Mesenteric fat pad (tissue), 1 donor: ENCODE measurements around the gene NTN5. TPM values are rescaled to one million over a fixed set of nuclear protein-coding genes. Genes with fewer than 3 reads are reported as not detected.

Experiments
- DNase-seq: peaks from one replicate; pipeline ENCODE4 v3.0.0-alpha.2; 2020; ENCODE audit warnings: low spot score
- total RNA-seq: library from RNA; stranded (reverse); fragmentation: NEBNext Ultra II Directional; extraction: Animal tissue kit (Norgen Biotek cat#: 25700); gene quantifications from one replicate; pipeline ENCODE4 v1.2.1, GENCODE V29; 2021
- donor health status: DM: yes; HTN: yes; CAD: no.

Gene NTN5
- total RNA-seq, 1 donor from 2014 or later, result 0.51 TPM

DNA sequence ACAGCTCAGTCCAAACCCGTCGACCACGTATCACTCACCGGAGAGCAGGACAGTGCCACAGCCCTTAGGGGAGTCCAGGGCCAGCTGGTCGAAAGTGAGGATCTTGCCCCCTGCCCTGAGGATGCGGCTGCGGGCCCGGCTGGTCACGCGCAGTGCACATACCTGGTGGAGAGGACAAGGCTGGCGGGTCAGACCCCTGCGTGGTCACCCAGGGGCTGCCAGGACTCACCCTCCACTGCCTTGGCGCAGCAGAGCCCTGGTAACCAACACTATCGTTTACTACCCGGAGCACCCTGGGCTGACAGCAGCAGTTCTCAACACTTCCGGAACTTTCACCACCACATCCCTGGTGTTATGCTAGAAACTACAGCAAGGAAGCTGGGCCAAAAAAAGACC lies 56.8 kb downstream of the NTN5 start:
- DNase-seq, result no peak

DNA sequence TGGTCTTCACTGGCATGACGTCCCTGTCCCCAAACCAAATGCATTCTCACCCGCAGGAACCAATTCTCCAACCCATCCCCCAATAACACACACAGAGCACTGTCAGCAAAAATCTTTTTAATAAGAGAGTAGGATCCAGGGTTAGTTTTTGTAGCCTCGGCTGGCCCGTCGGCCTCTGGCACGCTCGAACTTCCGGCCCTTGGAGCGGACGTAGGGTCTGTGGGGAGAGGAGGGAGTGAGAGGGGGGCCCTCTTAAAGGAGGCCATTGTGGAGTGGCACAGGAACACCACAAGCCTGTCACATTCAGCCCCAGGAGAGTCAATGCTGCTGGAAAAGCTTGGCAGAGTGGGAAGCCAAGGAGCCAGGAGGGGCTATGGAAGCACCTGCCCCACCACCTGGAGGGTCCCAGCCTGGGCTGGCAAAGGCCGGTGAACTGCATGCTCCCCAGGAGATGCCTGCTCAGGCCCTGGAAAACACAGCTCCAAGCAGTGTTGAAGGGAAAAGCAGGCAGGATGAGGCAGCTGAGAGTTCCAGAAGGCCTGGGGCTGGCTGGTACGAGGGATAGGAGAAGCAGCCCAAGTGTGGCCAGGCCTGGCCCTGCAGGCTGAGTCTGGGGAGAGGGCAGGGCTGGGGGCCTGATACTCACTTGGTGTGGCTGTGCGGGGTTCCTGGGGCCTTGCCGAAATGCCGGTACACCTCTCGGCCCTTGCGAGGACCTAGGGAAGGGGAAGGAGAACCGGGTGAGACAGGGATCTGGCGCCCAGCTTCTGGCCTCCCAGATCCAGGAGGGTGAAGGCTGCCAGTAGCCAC lies 57.4 kb downstream of the NTN5 start:
- no peak for DNase-seq

DNA sequence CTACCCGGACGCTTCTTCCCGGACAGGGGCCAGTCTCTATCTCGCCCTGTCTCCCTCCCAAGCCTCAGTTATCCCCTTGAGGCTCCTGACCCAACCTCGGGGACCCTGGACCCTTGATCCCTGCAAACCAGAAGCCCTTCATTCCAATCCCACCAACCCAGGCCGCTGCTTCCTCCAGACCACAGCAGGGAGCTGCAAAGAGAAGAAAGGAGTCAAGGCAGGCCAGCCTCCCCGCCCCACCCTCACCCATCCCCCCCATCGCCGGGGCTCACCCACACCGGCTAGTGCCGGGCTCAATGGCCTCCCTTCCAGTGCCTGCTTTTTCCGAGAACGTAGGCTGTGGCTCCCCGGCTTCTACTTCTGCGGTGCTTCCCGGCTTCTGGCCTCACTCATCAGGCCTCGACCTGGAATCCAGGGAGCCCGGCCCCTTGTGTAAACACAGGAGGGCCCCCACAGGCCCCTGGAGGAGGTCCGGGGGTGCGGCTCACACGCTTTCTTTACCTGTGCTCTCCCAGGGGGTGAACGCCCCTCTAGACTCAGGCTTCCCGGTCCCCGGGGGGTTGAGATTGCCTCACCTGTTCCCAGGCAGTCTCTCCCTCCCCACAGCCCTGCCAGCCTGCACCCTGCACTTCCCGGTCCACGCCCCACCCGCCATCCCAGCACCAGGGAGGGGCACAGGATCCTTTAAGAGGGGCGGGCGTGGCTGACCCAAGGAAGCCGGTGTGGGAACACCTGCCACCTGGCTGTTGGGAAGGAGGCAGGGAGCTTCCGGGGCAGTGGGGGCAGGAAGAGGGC lies 58.2 kb downstream of the NTN5 start, which contains the start of gene FAM83E:
TSS of gene FAM83E (minus strand) at position 641 of the 795 bp plus-strand sequence. CDS start 1,704 bp downstream, outside the sequence.
- no peak for DNase-seq

DNA sequence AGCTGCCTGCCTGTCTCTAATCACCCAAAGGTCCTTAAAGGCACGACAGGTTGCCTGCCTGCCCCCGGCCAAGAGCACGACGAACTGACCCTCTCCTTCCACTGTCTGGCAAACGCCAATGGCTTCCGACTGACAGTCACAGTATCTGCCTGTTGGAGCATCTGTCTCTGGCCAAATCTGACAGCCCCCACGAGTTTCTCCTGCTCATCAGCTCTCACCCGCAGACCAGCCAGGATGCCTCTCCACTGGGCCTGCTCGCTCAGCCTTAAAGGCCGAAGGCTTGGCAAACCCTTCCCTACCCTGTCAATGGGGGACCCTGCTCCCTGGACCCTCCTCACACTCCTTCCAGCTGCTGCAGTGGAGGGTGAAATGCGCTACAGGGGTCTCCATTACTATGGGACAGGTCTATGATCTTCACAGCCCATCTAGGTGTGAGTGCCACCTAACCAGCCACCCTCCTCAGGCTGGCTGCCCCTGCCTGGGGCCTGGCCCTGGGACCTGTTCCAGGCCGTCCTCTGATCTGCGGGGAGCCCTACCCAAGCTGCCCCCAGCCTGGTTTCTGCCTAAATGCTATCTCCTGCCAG lies 58.9 kb downstream of the NTN5 start:
- no peak for DNase-seq

DNA sequence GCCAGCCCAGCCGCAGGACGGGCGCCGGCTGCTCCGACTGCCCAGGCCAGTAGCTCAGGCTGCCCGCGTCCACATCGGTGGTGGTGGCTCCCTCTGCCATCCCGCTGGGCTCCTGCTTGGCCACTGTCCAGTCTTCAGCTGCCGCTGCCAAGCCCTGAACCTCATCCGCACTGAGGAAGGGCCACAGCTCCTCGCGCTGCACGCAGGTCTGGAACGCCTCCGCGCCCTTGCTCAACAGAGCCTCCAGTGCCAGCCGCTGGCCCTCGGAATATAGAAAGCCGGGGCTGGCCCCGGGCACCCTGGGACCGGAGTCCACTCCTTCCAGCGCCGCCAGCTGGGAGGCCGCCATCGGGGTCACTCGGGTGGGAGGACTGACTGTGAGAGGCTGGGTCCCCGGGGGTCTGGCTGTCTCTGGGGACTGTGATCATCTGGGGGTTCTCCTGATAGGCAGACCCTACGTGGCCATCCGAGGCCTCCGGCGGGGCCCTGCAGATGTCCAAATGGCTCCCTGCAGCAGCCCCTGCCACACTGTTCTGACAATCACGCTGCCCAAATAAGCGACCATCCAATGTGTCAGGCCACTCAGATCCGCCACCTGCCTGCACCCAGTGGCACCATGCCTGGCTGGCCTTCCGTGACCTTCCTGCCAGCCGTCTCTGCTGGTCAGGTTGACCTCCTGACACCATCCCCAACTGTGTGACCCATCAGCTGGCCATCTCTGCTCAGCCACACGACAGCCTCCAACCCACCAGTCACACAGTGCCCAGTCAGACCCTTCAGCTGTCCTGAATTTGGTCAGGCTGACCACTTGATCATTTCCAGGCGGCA lies 59.6 kb downstream of the NTN5 start:
- no peak for DNase-seq

DNA sequence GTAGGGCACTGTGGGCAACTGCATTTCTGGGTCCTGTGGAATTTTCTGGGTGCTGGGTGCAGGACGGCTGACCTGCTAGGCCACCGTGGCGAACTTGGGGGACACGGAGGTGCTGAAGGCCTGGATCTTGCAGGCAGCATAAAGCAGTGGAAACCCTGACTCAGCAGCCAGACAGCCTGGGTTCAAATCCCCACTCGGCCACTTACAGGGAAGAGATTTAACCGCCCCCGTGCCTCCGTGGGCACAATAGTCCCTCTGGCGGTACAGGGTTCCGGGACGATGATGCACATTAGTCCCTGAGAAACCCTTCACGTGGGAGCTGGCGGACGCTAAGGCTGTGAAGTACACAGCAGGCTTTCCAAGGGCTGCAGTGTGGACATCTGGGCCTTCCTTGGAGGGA lies 60.9 kb downstream of the NTN5 start:
- no peak for DNase-seq

Other genes with a start within 250 kb of the NTN5 start
- gene GRWD1, start 227.0 kb downstream of the NTN5 start, total RNA-seq, result 39.0 TPM
- gene KCNJ14, start 217.4 kb downstream of the NTN5 start, total RNA-seq, result 1.0 TPM
- gene CYTH2, start 203.6 kb downstream of the NTN5 start, total RNA-seq, result 34.9 TPM
- gene LMTK3, start 161.2 kb downstream of the NTN5 start, total RNA-seq, result 0.45 TPM
- gene SULT2B1, start 120.8 kb downstream of the NTN5 start, total RNA-seq, result 0.48 TPM
- gene SPACA4, start 66.3 kb downstream of the NTN5 start, total RNA-seq, result not detected
- 0.71 TPM for gene FAM83E, start 57.9 kb downstream of the NTN5 start, total RNA-seq
- 876 TPM for gene RPL18, start 53.8 kb downstream of the NTN5 start, total RNA-seq
- gene SPHK2, start 53.5 kb downstream of the NTN5 start, total RNA-seq, result 14.0 TPM
- gene DBP, start 35.6 kb downstream of the NTN5 start, total RNA-seq, result 1.4 TPM
- gene CA11, start 26.8 kb downstream of the NTN5 start, total RNA-seq, result 3.3 TPM
- gene FUT2, start 23.0 kb upstream of the NTN5 start, total RNA-seq, result 0.19 TPM
- 0.58 TPM for gene MAMSTR, start 46.7 kb upstream of the NTN5 start, total RNA-seq
- 34.5 TPM for gene RASIP1, start 67.6 kb upstream of the NTN5 start, total RNA-seq
- gene IZUMO1, start 73.9 kb upstream of the NTN5 start, total RNA-seq, result 2.0 TPM
- 5.7 TPM for gene FUT1, start 79.6 kb upstream of the NTN5 start, total RNA-seq
- not detected for gene FGF21, start 82.5 kb upstream of the NTN5 start, total RNA-seq
- 20.3 TPM for gene BCAT2, start 138.0 kb upstream of the NTN5 start, total RNA-seq
- 9.4 TPM for gene HSD17B14, start 163.5 kb upstream of the NTN5 start, total RNA-seq
- gene PLEKHA4, start 195.6 kb upstream of the NTN5 start, total RNA-seq, result 44.9 TPM
- gene PPP1R15A, start 199.4 kb upstream of the NTN5 start, total RNA-seq, result 152 TPM
- gene TULP2, start 225.7 kb upstream of the NTN5 start, total RNA-seq, result not detected
- 304 TPM for gene NUCB1, start 227.3 kb upstream of the NTN5 start, total RNA-seq